Activated CD8-positive, alpha-beta T cell treated with anti-CD3 and anti-CD28 coated beads for 36 hours (primary cell): Measurements from ENCODE around the gene CACNA1E. TPM values are rescaled to one million over a fixed set of nuclear protein-coding genes. Genes with fewer than 3 reads are reported as not detected.

Experiments used
- ATAC-seq: fragments of 200-7000 bp; cut with Tn5 transposase; one replicate; pipeline ENCODE4 v1.10.0; 2021; ENCODE audit warnings: mild to moderate bottlenecking, moderate library complexity
- CTCF ChIA-PET: fragments of 350-600 bp; sonication (Branson Sonifier 250); formaldehyde crosslinking; loops from one replicate; lab custom pipeline; 2021; ENCODE audit warnings: antibody characterized with exemption; lab: Charles Lee
- POLR2A ChIA-PET: fragments of 350-600 bp; sonication (Branson Sonifier 250); formaldehyde crosslinking; loops from one replicate; lab custom pipeline; 2021; ENCODE audit warnings: antibody characterized with exemption; lab: Charles Lee
- DNase-seq: peaks from one replicate; pipeline ENCODE4 v3.0.0-alpha.2; 2020
- H3K27ac Mint-ChIP-seq: one replicate; pipeline ENCODE4 v1.8.0; 2021; ENCODE audit warnings: mild to moderate bottlenecking, mixed read lengths
- H3K27me3 Mint-ChIP-seq: one replicate; pipeline ENCODE4 v1.8.0; 2021; ENCODE audit warnings: mixed read lengths
- H3K36me3 Mint-ChIP-seq: one replicate; pipeline ENCODE4 v1.8.0; 2021; ENCODE audit warnings: low read depth, mixed read lengths
- H3K4me1 Mint-ChIP-seq: one replicate; pipeline ENCODE4 v1.8.0; 2021; ENCODE audit warnings: low read depth, mixed read lengths
- H3K4me3 Mint-ChIP-seq: one replicate; pipeline ENCODE4 v1.8.0; 2021; ENCODE audit warnings: mild to moderate bottlenecking, moderate library complexity, mixed read lengths
- H3K9me3 Mint-ChIP-seq: one replicate; pipeline ENCODE4 v1.8.0; 2021; ENCODE audit warnings: mixed read lengths
- intact Hi-C: fragments of 100-400 bp; cut with micrococcal nuclease; formaldehyde crosslinking; loops from one replicate; pipeline ENCODE4 v1.10.0; 2022
- total RNA-seq, 2 experiments: library from RNA; stranded (reverse); gene quantifications; one replicate each; pipeline ENCODE4 v1.2.3, GENCODE V29; 2021
- TF ChIP-seq, protein P1 (sequence below): fragments of 200-600 bp; IDR thresholded peaks from one replicate; pipeline ENCODE4 v1.8.0; 2022; ENCODE audit warnings: antibody characterized with exemption, mild to moderate bottlenecking

CACNA1E gene
- total RNA-seq, 2 experiments from 2014 or later, result not detected

DNA sequence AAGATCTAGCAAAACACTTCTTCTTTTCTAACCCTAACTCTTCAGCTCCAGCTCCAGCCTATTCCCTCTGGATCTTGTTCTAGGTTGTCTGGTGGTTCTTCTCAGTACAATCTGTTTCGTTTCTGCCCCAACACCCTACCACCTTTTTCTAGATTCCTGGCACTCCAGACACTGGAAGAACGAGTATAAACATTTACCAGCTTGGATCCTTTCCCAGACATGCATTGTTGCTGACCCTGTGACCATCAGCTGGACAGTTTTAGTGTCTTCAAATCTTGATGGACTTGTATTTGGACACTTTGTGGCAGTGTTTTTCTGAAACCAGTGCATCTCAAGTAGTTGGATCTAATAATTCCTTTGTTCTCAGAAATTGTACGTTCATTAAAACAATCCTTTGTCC lies 30.6 kb upstream of the CACNA1E start:
- Mint-ChIP-seq H3K4me1 (no peaks in the 10 kb centered on the region), H3K27me3 (peaks cover 3% of the 10 kb centered on the region)
- no peak for ATAC-seq

DNA sequence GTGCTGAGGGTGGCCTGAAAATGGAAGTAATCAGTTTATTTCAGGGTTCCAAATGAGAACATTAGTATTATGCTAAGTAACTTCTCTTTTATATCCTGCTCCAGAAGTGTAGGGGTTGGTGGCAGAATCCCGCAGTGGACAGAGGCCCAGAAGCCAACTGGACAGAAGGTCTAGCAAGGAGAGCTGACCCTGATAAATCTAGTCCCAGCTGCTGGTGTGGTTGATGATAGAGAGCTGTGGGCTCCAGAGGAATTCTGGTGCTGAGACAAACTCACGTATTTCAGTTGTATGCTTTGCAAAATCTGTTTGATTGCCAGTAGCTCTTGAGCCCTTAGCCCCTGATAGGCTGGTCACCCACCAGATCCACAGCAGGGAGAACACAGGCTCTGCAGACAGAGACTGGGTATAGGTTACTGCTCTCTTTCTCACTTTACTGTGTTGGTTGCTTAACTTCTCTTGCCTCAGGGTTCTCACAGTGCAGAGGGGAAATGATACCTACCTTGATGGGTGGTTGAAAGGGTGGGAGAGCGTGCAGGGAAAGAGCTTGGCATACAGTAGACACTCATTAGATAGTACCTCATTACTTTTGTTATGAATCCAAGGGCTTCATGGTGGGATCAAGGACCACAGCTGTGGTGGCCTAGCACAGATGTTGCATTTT lies 29.6 kb upstream of the CACNA1E start:
- no peak overlapping the region for H3K4me3 Mint-ChIP-seq
- CTCF ChIA-PET, result no interaction called here
- intact Hi-C loops, result no loop called here
- no peaks in the 10 kb centered on the region for H3K36me3 Mint-ChIP-seq
- no peak overlapping the region for H3K27ac Mint-ChIP-seq
- ATAC-seq (no peak), DNase-seq (no peak)
- TF ChIP-seq, protein P1, sequence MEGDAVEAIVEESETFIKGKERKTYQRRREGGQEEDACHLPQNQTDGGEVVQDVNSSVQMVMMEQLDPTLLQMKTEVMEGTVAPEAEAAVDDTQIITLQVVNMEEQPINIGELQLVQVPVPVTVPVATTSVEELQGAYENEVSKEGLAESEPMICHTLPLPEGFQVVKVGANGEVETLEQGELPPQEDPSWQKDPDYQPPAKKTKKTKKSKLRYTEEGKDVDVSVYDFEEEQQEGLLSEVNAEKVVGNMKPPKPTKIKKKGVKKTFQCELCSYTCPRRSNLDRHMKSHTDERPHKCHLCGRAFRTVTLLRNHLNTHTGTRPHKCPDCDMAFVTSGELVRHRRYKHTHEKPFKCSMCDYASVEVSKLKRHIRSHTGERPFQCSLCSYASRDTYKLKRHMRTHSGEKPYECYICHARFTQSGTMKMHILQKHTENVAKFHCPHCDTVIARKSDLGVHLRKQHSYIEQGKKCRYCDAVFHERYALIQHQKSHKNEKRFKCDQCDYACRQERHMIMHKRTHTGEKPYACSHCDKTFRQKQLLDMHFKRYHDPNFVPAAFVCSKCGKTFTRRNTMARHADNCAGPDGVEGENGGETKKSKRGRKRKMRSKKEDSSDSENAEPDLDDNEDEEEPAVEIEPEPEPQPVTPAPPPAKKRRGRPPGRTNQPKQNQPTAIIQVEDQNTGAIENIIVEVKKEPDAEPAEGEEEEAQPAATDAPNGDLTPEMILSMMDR, result no peak
- H3K9me3 Mint-ChIP-seq, result no peaks in the 10 kb centered on the region
- peaks cover 3% of the 10 kb centered on the region for H3K27me3 Mint-ChIP-seq
- POLR2A ChIA-PET, result no interaction called here
- H3K4me1 Mint-ChIP-seq, result no peaks in the 10 kb centered on the region

More for the DNA sequence above, 30.6 kb upstream of the CACNA1E start:
- DNase-seq, result no peak
- no peaks in the 10 kb centered on the region for H3K36me3 Mint-ChIP-seq
- CTCF ChIA-PET, result no interaction called here
- POLR2A ChIA-PET, result no interaction called here
- intact Hi-C loops, result no loop called here
- TF ChIP-seq, protein P1, result no peak
- no peak overlapping the region for H3K4me3 Mint-ChIP-seq
- no peaks in the 10 kb centered on the region for H3K9me3 Mint-ChIP-seq
- no peak overlapping the region for H3K27ac Mint-ChIP-seq

DNA sequence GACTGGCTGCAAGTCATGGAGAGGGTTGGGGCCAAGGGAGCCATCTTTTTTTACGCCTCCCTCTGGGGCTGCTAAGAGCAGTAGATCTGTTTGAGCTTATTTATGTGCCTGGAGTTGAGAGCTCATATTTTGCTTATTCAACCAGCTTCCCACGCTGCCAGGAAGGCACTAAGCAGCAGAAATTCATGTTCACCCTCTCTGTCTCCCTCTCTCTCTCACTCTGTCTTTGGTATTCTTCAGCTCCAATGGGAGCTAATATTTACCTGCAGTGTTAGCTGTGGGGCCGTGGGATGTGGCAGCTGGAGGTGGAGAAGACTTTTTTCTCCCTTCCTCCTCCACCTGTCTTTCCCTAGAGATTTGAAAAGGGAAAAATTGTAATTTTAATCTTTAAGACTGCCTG lies 26.8 kb upstream of the CACNA1E start:
- H3K36me3 Mint-ChIP-seq, result no peaks in the 10 kb centered on the region
- H3K27me3 Mint-ChIP-seq, result no peaks in the 10 kb centered on the region
- intact Hi-C loops, result no loop called here

DNA sequence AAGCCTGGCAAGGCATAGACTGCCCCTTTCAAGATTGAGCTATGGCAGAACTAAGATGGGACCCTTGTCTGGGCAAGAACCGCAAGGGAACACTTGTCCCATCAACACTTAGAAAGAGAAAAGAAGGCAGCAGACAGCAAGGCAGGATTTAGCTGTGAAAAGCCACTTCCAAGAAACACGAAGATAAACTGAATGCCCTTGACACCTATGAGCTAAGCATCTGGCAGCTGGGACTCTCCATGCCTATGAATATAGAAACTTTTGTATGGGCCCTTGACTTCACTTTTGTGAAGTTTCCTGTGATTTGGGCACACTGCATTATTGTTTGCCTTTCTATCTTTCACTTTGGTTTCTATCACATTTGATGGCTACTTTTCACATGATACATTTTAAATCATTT lies 24.9 kb upstream of the CACNA1E start:
- no peaks in the 10 kb centered on the region for H3K36me3 Mint-ChIP-seq
- DNase-seq (no peak), ATAC-seq (no peak)
- H3K4me3 Mint-ChIP-seq, result no peak overlapping the region
- H3K4me1 Mint-ChIP-seq, result no peaks in the 10 kb centered on the region
- ChIA-PET POLR2A (no interaction called here), CTCF (interaction anchor here (0.7 kb wide), 1 partner anchor 9 kb away, joined by 3 read pairs; no protein-coding TSS in a partner anchor)
- no peak overlapping the region for H3K27ac Mint-ChIP-seq
- H3K27me3 Mint-ChIP-seq, result peaks cover 1% of the 10 kb centered on the region
- H3K9me3 Mint-ChIP-seq, result no peaks in the 10 kb centered on the region
- TF ChIP-seq, protein P1, result no peak
- intact Hi-C loops, result no loop called here

More for the DNA sequence above, 26.8 kb upstream of the CACNA1E start:
- no peaks in the 10 kb centered on the region for H3K4me1 Mint-ChIP-seq
- ChIA-PET POLR2A (no interaction called here), CTCF (no interaction called here)
- no peaks in the 10 kb centered on the region for H3K9me3 Mint-ChIP-seq
- no peak for ATAC-seq
- DNase-seq, result no peak
- H3K4me3 Mint-ChIP-seq, result no peak overlapping the region
- TF ChIP-seq, protein P1, result no peak
- H3K27ac Mint-ChIP-seq, result no peak overlapping the region

DNA sequence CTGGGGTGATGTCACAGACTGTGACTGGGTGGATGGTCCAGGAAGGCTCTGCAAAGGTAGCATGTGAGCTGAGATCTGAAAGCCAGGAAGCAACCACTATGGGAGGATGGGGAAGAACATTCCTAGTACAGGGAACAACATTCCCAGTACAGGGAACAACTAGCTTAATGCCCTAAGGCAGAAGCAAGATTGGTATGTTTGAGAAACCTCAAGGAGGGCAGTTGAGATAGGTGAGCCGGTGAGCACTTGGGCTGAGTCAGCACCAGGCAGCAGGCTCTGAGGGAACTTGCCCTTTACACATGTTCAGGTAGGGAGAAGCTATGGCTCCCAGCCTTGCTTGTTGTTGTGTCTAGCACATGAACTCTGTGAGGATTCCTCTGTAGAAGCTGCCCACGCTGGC lies 24.2 kb upstream of the CACNA1E start:
- Mint-ChIP-seq H3K4me3 (no peak overlapping the region), H3K9me3 (no peaks in the 10 kb centered on the region), H3K4me1 (no peaks in the 10 kb centered on the region), H3K27me3 (peaks cover 6% of the 10 kb centered on the region), H3K36me3 (no peaks in the 10 kb centered on the region), H3K27ac (no peak overlapping the region)
- TF ChIP-seq, protein P1, result no peak
- intact Hi-C loops, result no loop called here
- no peak for DNase-seq
- POLR2A ChIA-PET, result no interaction called here
- ATAC-seq, result no peak
- CTCF ChIA-PET, result interaction anchor here (0.7 kb wide), 1 partner anchor 8 kb away, joined by 3 read pairs; no protein-coding TSS in a partner anchor
